Glomerular visceral epithelial cell (primary cell): ENCODE data around the gene MYO9B.
A peak's percentile ranks its signal among the peaks of the same experiment; 100 is the strongest.

ENCODE experiments used
- DNase-seq: peaks from one replicate; pipeline ENCODE4 v3.0.0-alpha.2; 2016; ENCODE audit errors: extremely low spot score

The MYO9B gene

GRCh38 chr19:17114414-17114831, 38.8 kb downstream of the MYO9B start:
- no peak for DNase-seq

DNA sequence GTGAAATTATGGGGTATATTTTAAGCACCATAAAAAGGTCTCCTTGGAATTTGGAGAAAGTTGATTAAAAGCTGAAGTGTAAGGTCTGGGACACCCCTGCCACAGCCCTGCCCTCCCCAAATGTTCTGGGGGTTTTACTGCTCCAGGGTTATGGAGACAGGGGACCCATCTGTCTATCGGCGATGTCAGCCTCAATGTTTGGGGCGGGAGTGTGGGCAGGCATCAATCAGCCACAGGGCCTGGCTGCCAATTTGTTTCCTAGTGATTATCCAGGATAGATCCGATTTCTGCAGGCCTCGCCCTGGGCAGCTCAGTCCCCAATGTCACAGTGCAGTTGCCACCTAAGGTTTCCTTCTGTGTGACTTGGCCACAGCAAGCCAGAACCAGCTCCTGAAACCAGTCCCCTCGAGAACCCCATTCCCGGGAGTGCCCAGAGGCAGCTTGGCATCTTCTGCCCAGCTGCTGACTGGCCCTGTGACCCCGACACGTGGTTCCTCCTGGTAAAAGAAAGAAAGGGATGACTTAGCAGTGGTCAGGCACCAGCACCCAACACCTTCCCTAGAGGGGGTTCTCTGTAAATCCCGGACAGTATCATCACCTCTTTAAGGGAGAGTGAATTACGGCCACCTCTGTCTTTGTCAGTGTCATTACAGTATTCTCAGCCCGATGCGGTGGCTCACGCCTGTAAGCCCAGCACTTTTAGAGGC, 41.6 kb downstream of the MYO9B start:
- no peak for DNase-seq

DNA sequence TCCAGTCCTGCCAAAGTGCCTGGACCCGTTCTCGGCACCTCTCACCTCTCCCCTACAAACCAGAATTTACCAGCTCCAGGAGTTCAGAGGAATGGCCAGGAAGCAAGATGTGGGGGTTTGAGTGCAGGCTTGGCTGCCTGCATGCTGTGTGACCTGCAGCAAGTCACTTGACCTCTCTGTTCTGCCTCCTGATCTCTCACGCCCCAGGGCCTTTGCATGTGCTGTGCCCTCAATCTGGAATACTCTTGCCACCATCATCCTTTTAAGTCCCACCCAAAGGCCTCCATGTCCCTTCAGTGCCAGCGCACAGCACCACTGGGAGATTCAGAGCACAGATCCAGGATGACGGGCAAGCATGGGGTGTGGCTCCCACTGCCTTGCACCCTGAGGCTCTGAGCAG, 43.4 kb downstream of the MYO9B start:
- DNase-seq: no peak

DNA sequence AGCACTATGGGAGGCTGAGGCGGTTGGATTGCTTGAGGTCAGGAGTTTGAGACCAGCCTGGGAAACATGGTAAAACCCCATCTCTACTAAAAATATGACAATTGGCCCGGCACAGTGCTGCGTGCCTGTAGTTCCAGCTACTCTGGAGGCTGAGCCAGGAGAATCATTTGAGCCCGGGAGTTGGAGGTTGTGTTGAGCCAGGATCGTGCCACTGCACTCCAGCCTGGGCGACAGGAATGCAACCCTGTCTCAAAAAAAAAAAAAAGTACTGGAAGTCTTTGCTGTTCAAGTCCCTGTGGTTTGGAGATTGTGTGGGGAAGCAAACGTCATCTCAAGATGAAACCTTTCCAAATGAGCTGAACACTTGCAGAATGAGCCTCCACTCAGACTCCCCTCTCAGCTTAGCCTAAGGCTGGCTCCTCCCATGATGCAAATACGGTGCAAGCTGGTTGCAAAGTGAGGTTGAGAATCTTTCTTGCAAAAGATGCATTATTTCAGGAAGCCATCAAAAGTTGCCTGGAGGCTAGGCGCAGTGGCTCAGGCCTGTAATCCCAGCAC, 46.2 kb downstream of the MYO9B start:
- DNase-seq: no peak

DNA sequence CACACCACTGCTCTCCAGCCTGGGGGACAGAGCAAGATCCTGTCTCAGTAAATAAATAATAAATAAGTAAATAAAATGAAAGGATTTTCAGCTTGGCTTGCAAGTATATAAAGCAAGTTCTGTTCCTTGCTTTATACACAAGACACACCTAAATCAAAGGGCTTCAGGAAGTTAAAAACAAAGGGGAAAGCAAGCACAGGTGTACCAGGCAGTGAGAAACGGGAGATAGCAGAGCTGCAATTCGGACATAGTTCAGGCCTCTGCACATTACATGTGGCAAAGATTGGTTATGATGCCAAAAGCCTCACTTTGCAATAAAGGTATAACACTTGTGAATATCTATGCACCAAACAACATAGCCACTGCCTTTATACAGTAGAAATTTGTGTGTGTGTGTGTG, 47.5 kb downstream of the MYO9B start:
- no peak for DNase-seq

- no peak for DNase-seq
These were observed 48.4 kb downstream of the MYO9B start for GRCh38 chr19:17124025-17124424.

GRCh38 chr19:17125062-17125727, 49.6 kb downstream of the MYO9B start:
- DNase-seq: no peak

GRCh38 chr19:17125728-17126677, 50.4 kb downstream of the MYO9B start:
- DNase-seq: no peak

- no peak for DNase-seq
These were observed 52.1 kb downstream of the MYO9B start for GRCh38 chr19:17127671-17128070.

- no peak for DNase-seq
These were observed 52.8 kb downstream of the MYO9B start for GRCh38 chr19:17128403-17128802.

GRCh38 chr19:17128820-17129219, 53.2 kb downstream of the MYO9B start:
- no peak for DNase-seq

DNA sequence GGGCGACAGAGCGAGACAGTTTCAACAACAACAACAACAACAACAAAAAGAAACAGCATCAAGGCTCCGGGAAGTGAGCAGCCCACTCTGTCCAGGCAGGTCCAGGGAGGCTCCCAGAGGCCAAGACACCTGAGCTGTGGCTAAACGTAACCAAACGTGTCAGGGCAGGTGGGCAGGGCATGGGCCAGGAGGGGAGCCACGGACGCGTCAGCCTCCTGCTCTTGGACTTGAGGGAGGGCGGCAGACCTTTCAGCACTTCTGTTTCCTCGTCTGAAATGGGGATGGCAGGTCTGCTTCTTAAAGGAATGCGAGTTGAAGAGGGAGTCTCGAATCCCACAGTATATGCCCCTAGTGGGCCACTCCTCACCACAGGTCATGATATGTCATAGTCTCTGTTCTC, 53.8 kb downstream of the MYO9B start:
- DNase-seq: no peak

DNA sequence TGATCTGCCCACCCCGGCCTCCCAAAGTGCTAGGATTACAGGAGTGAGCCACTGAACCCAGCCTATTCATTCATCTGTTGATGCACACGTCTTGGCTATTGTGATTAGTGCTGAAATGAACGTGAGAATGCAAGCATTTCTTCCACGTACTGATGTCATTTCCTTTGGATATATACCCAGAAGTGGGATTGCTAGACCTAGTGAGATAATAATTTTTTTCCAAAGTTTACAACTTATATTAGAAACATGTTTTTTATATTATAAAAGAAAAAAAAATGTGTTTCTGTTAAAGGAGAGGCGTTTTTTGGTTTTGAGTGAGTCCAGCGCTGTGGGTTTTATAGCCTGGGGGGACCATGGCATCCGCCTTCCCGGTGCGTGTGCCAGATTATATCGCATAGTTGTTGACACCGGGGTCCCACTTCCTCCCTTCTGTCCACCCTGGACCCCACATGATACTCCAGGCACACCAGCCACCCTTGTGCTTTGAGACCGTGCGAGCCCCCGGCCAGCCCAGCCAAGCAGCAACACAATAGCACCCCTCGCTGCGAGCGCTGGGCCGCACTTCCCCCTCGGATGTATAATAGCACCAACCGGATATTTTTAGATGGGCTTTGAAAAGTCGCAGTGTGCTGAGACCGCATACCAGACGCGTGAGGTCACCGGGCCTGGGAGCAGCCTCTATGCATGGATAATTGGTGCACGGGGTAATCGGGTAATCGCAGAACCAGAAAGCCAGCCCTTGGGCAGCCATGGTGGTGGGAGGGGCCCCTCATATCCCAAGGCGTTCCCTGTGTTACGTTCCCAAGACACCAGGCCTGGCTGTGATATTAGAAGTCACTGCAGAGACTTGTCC, 59.6 kb downstream of the MYO9B start:
- peak; percentile 98 for DNase-seq

- peak; percentile 11 for DNase-seq
These were observed 60.4 kb downstream of the MYO9B start for GRCh38 chr19:17136021-17136420.

- DNase-seq: no peak
These were observed 61.0 kb downstream of the MYO9B start for GRCh38 chr19:17136617-17137016.

GRCh38 chr19:17137417-17137816, 61.8 kb downstream of the MYO9B start:
- DNase-seq: no peak

DNA sequence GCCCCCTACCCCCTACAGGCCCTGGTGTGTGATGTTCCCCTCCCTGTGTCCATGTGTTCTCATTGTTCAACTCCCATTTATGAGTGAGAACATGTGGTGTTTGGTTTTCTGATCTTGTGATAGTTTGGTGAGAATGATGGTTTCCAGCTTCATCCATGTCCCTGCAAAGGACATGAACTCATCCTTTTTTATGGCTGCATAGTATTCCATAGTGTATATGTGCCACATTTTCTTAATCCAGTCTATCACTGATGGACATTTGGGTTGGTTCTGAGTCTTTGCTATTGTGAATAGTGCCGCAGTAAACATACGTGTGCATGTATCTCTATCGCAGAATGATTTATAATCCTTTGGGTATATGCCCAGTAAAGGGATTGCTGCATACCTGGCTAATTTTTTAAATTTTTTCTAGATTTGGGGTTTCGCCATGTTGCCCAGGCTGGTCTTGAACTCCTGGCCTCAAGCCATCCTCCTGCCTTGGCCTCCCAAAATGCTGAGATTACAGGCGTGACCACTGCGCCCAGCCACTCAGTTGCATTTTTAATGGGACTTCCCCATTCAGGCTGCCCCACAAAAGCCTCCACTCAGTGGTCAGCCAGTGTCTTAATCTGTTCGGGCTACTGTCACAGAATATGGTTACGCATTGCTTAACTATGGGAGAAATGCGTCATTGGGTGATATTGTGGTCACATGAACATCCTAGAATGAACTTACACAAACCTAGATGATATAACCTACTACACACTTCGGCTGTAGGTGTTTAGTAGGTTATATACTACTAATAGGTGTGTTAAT, 62.7 kb downstream of the MYO9B start:
- peak; percentile 91 for DNase-seq

DNA sequence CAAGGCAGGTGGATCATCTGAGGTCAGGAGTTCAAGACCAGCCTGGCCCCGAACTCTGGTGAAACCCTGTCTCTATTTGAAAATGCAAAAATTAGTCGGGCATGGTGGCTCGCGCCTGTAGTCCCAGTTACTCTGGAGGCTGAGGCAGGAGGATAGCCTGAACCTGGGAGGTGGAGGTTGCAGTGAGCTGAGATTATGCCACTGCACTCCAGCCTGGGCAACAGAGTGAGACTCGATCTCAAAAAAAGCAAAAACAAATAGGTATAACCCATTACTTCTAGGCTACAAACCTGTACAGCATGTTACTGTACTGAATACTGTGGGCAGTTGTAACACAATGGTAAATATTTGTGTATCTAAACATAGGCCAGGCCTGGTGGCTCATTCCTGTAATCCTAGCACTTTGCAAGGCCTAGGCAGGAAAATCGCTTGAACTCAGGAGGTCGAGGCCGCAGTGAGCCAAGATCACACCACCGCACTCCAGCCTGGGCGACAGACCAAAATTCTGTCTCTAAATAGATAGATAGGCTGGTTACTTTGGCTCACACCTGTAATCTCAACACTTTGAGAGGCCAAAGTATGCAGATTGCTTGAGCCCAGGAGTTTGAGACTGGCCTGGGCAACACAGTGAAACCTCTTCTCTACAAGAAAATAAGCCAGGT, 63.5 kb downstream of the MYO9B start:
- DNase-seq: no peak

GRCh38 chr19:17144771-17145170, 69.2 kb downstream of the MYO9B start:
- DNase-seq: peak; percentile 54
